ENCODE measurements around the gene IGBP1. TPM values are rescaled to one million over a fixed set of nuclear protein-coding genes. Genes with fewer than 3 reads are reported as not detected.

The IGBP1 gene
- total RNA-seq (2022) (44.8 and 48.3 TPM in 2 replicates), Bru-seq, nascent RNA (percentile 83 among the genes with signal in this experiment), BruChase-seq, experiment 1, labeled RNA remaining after a 6-hour chase (percentile 80 among the genes with signal in this experiment), BruChase-seq, experiment 2, labeled RNA remaining after a 2-hour chase (percentile 74 among the genes with signal in this experiment)
- long read RNA-seq, transcript IGBP1-201 (6 exons, 1,862 nt) = major isoform, 33 of 63 reads
- long read RNA-seq, partial matches to known transcripts = 21 of 63 reads
- long read RNA-seq, other reads (novel, unspliced or antisense) = 7 of 63 reads

DNA sequence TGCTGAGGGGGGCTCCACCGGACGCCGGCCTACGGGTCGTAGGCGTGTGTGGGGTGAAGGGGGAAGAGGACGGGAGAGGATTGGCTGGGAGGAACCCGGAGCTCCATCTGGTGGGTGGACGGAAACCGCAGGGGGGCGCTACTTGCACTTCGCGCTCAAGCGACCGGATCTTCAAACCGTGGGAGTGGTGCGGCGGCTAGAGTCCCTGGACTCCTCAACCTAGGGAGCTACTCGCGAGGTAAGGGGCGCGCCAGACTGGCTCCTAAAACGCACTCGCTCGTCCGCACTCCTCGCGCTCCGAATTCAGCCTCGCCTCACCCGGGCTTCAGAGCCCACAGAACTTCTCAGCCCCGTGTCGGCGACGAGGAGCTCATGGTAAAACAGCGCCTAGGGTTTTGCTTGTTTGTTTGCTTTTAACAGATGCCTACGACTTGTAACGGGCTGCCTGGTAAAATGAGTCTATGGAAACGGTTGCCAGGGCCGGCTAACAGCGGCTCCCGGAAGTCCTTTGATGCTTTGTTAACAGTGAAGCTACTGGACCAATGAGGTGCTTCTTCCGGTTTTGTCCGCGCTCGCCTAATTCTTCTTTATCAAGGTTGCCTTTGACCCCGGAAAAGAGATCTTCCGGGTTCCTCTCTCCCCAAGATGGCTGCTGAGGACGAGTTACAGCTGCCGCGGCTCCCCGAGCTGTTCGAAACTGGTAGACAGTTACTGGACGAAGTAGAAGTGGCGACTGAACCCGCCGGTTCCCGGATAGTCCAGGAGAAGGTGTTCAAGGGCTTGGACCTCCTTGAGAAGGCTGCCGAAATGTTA, at the start of gene IGBP1:
TSS of gene IGBP1 (plus strand) at position 145 of the 813 bp plus-strand sequence. CDS start at position 646, 501 bp downstream.
- CTCF ChIA-PET = interaction anchor here (0.6 to 1.9 kb wide), 10 partner anchors 35 to 531 kb away, joined by 3 to 11 read pairs (median 3); partner anchors contain the start of gene EDA
- DNase-seq = peak; percentile 89
- H3K36me3 Mint-ChIP-seq (ENCODE audit: insufficient read depth, unreplicated experiment) = peaks cover 27% of the 10 kb centered on the region
- H3K4me1 Mint-ChIP-seq (ENCODE audit: low read depth, unreplicated experiment) = peaks cover 35% of the 10 kb centered on the region
- peak within 1 kb of the TSS; percentile 85 for H3K4me3 Mint-ChIP-seq (ENCODE audit: low read depth, unreplicated experiment)
- TF ChIP-seq CTCF (IDR thresholded peaks at IDR 0.05; ENCODE audit: unreplicated experiment) = peak; percentile 56
- no peaks in the 10 kb centered on the region for H3K27me3 Mint-ChIP-seq (ENCODE audit: unreplicated experiment)
- TSS peak; percentile 69 for BruUV-seq (replicated peaks)
- H3K27ac Mint-ChIP-seq (ENCODE audit: unreplicated experiment) = peak within 1 kb of the TSS; percentile 81
- intact Hi-C loops (cut with micrococcal nuclease; ENCODE audit: unreplicated experiment) = no loop called here
- no peaks in the 10 kb centered on the region for H3K9me3 Mint-ChIP-seq (ENCODE audit: low read depth, unreplicated experiment)

DNA sequence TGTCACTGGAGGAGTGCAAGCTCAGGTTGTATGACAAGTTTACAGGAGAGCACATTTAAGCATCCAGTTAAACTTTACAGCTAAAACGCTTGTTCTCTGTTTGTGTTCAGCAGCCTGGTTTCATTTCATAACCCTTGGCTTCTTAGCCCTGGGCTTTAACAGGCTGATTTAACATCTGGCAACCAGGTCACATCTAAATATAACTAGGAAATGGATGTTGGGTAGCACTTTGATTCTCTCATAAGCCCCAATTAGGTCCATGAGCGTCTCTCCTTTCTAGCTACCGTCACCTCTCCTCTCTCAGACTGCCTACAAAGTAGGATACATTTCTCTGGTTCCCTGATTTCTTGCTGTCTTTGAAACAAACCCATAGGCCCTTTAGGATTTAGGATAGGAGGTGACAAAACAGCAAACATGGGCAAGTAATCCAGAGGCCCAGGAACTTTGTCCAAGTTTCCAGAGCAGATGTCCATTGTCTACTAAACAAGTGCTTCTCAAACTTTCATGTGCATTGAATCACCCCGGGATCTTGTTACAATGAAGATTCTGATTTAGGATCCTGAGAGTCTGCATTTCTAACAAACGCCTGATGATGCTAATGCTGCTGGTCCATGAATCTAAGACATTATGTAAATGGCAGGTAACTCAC, 48.5 kb upstream of the IGBP1 start:
- DNase-seq = no peak
- intact Hi-C loops (cut with micrococcal nuclease; ENCODE audit: unreplicated experiment) = no loop called here
- TF ChIP-seq CTCF (IDR thresholded peaks at IDR 0.05; ENCODE audit: unreplicated experiment) = no peak
- H3K9me3 Mint-ChIP-seq (ENCODE audit: low read depth, unreplicated experiment) = no peaks in the 10 kb centered on the region
- peaks cover 8% of the 10 kb centered on the region for H3K4me1 Mint-ChIP-seq (ENCODE audit: low read depth, unreplicated experiment)
- H3K36me3 Mint-ChIP-seq (ENCODE audit: insufficient read depth, unreplicated experiment) = no peaks in the 10 kb centered on the region
- H3K27me3 Mint-ChIP-seq (ENCODE audit: unreplicated experiment) = no peaks in the 10 kb centered on the region
- H3K27ac Mint-ChIP-seq (ENCODE audit: unreplicated experiment) = no peak overlapping the region
- CTCF ChIA-PET = no interaction called here
- BruUV-seq (replicated peaks) = no TSS peak
- no peak overlapping the region for H3K4me3 Mint-ChIP-seq (ENCODE audit: low read depth, unreplicated experiment)

DNA sequence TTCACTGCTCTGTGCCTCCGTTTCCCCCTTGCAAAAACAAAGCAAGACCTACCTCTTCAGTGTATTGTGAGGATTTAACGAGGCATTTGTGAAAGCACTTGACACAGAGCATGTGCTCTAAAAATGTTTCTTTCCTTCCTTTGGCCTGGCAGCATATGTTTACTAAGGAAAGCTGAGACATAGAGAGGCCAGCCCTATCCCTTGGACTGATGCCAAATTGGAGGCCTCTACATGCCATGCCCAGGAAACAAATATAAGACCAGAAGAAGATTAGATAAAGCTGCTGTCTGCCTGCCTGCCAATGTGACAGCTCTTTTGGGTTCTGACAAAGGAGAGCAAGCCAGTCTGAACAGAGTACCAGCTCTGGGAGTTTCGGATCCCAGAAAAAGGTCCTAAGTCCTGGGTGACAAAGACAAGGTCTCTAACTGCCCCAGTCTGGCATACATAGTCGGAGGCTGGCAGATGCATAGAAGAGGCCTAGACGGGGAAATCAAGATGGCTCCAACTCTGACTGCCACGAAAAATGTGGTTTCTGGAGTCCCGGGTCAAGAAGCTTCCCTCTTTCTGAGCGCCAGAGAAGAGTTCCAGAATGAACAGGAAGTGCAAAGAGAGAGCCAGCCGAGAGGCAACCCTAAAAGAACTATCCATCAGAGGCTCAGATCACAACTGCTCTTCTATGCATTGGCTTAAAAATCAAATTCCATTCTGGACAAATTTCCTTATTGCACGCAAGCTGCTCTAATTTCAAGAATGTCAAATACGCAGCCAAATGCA, 45.2 kb upstream of the IGBP1 start:
- BruUV-seq (replicated peaks) = no TSS peak
- H3K27ac Mint-ChIP-seq (ENCODE audit: unreplicated experiment) = no peak overlapping the region
- DNase-seq = peak; percentile 14

More for the DNA sequence above, 45.2 kb upstream of the IGBP1 start:
- Mint-ChIP-seq H3K27me3 (ENCODE audit: unreplicated experiment) (no peaks in the 10 kb centered on the region), H3K36me3 (ENCODE audit: insufficient read depth, unreplicated experiment) (no peaks in the 10 kb centered on the region), H3K9me3 (ENCODE audit: low read depth, unreplicated experiment) (no peaks in the 10 kb centered on the region), H3K4me1 (ENCODE audit: low read depth, unreplicated experiment) (peaks cover 8% of the 10 kb centered on the region), H3K4me3 (ENCODE audit: low read depth, unreplicated experiment) (no peak overlapping the region)
- intact Hi-C loops (cut with micrococcal nuclease; ENCODE audit: unreplicated experiment) = no loop called here
- CTCF ChIA-PET = interaction anchor here (0.7 to 1.2 kb wide), 2 partner anchors 9 to 14 kb away, joined by 4 to 5 read pairs; no protein-coding TSS in a partner anchor
- no peak for TF ChIP-seq CTCF (IDR thresholded peaks at IDR 0.05; ENCODE audit: unreplicated experiment)
